SW 1271 (cell line): Measurements from ENCODE around the gene CDCA7.
A peak's percentile ranks its signal among the peaks of the same experiment; 100 is the strongest.
"Not testable (repeated sequence)": the region's sequence is repeated elsewhere in the genome, so short reads cannot be mapped to it uniquely, and the experiment has no call there.

Source experiments
- DNase-seq, 2 experiments: peaks; one replicate each; lab custom pipeline; 2025; lab: John Stamatoyannopoulos, UW

CDCA7 gene

GRCh38 chr2:173354582-173355131, at the start of gene CDCA7:
Gene CDCA7 (plus strand): TSS chr2:173354872. CDS start chr2:173354964, 92 bp downstream.
- peak; percentile 21 to 83 for DNase-seq

- DNase-seq, result no peak
These were observed 49.4 kb upstream of the CDCA7 start for GRCh38 chr2:173305303-173305702.

DNA sequence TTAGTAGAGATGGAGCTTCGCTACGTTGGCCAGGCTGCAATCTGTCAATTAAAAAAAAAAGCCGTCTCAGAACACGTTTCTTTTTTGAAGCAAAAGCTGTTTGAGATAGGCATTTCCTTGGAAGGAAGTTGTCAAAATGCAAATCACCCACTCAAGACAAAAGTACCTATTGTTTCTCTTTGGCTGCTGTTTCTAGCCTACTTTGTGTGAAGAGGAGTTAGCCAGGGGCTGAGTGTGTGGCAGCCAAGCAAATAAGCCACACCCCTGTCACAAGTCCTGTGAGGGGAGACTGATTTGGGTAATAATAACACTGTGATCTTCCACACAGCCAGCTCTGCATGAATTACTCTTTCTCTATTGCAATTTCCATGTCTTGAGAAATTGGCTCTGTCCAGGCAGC, 47.4 kb upstream of the CDCA7 start:
- DNase-seq, result no peak

- DNase-seq, result not testable (repeated sequence)
These were observed 45.3 kb upstream of the CDCA7 start for GRCh38 chr2:173309370-173309769.

GRCh38 chr2:173311844-173312606, 42.6 kb upstream of the CDCA7 start:
- DNase-seq, result no peak

DNA sequence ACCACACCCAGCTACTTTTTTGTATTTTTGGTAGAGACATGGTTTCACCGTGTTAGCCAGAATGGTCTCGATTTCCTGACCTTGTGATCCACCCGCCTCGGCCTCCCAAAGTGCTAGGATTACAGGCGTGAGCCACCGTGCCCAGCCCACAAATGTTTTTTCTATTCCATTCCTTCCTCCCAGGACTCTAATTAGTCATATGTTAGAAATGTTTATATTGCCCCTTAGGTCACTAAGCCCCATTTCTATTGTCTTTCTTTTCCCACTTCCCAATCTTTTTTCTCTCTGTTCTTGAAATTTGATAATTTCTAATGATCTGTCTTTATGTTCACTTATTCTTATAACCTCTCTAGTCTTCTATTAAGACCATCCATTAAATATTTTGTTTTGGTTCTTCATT, 31.3 kb upstream of the CDCA7 start:
- DNase-seq, result no peak

DNA sequence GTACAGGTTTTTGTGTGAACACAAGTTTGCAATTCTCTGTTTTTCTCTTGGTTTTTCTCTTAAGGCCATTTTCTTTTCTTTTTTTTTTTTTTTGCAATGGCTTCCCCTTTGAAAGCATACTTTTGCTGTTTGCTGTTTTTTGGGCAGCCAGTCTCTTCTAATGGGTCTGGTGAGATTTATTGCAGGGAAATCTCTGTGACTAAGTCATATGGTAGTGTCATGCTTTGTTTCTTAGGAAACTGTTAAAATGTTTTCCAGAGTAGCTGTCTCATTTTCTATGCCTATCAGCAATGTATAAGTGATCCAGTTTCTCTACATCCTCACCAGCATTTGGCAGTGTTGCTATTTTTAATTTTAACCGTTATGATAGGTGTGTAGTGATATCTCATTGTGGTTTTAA, 27.9 kb upstream of the CDCA7 start:
- DNase-seq, result no peak

GRCh38 chr2:173327421-173327820, 27.3 kb upstream of the CDCA7 start:
- no peak for DNase-seq

GRCh38 chr2:173333003-173333402, 21.7 kb upstream of the CDCA7 start:
- DNase-seq, result not testable (repeated sequence)

DNA sequence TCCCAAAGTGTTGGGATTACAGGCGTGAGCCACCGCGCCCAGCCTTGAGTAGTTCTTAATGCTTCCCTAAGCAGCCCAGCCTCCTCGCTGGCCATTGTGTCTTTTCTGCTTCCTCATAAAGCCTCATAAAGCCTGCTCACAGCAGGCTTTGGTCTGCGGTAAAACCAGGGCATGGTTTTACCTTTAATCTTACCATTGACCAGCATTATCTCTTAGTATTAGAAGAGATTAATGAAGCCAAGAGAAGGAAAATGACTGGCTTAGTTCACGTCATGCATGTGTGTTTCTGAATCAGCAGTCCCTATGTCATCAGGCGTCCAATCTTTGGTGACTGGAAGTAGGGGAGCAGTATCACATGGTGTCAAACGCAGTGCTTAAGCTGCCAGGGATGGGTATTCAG, 14.9 kb upstream of the CDCA7 start:
- no peak for DNase-seq

- DNase-seq, result no peak
These were observed 10.8 kb upstream of the CDCA7 start for GRCh38 chr2:173343921-173344320.

DNA sequence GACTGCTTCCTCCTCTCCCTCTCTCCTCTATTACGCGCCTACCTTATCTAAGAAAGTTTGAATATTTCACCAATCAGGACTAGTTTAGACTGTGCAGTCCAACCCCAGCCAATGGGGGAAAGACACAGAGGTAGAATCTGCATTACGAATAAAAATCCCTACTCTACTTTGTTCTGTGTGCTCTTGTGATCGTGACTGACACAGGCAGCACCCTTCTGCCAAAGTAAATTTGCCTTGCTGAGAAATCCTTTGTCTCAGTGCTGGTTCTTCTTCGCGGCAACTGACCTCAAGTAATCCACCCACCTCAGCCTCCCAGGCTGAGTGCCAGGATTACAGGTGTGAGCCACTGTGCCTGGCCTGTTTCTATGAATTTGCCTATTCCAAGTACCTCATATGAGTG, 8.6 kb upstream of the CDCA7 start:
- DNase-seq, result no peak

DNA sequence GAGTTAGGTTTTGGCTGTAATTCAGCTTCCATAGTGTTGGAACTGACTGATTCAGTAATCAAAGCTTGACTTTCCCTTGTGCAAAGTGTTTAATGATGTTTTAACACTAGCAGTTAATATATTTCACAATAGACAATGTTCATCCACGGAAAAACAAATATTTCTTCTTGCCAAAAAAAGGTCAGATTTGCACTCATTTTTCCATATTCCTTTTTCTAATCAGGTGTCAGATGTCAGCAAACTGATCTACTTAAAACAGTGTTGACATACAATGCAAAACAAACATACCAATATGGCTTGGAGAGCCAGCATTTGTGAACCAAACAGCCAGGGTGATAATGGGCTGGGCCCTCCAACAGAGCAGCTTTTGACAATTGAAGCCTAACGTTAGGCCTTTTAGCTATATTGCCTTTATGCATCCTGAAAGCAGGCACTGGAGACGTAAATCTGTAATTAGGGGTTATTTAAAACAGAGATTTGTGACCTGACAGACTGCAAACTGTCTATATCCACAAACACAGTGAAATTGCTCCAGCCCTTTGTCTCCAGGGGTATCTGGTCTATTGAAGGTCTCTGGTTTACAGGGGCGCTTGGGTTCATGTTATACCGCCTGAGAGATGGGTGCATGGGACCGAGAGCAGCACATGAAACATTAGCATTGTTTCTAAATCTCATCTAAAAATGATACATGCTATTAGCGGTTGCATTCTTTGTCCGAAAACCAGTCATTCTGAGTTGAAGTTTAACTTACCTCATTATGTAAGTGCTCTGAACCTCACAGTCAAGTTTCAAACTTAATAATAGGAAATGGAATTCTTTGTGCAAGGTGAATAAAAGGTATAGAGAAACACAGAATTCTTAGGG, 7.1 kb upstream of the CDCA7 start:
- DNase-seq, result no peak

- DNase-seq, result no peak
These were observed 5.4 kb upstream of the CDCA7 start for GRCh38 chr2:173349287-173349686.

DNA sequence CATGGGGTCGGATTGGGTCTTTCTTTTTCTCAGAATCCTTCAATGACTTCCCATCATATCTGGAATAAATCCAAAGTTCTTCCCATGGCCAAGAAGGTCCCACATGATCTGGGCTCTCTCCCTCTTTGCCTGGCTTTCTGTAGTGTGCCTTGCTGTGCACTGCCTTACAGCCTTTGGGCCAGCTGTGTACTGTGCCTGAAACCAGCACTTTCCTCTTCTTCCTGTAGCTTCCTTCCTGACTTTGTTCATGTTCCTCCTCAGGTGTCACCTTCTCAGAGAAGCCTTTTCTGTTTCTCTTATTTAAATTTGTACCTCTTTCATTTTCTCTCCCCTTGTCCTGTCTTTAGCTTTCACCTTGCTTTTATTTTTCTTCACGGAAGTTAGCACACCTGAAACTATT, 4.3 kb upstream of the CDCA7 start:
- DNase-seq, result no peak

- DNase-seq, result no peak
These were observed 2.8 kb upstream of the CDCA7 start for GRCh38 chr2:173351879-173352278.

GRCh38 chr2:173353556-173353955, 1.1 kb upstream of the CDCA7 start:
- no peak for DNase-seq

- peak in 1 of 2 experiments; percentile 54 for DNase-seq
These were observed 545 bp upstream of the CDCA7 start for GRCh38 chr2:173354073-173354581.

DNA sequence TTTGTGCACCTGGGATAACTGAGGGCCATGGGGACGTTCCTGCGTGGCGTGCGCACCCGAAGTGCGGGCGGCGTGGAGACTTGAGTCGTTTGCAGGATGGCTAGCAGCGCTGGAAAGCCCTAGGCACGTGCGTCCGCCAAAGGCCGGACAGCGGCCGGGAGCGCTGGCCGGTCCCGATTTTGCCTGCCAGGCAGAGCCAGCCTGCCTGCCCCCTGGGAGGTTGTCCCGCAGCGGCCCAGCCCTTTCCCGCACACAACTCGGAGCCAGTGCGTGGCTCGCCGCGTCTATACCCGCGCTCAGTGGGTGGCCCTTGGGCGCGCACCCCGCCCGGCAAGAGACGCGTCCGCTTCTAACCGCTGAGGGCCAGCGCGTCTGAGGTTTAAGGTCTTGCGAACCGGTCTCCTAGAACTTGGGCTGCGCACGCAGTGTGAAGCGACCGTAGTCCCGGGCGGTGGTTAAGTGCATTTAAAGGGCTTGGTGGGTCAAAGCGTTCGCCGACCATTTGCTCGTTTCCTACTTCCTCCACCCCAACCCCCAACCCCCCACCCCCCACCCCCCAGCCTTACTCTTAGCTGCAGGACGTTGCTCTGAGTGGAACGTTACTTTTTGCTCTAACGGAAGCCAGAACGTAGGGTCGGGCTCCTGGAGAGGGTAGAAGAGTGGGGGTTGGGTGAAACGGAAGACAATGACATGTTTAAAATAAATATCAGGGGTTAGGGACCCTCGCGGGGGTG, 627 bp downstream of the CDCA7 start:
- DNase-seq, result peak in 1 of 2 experiments; percentile 54

DNA sequence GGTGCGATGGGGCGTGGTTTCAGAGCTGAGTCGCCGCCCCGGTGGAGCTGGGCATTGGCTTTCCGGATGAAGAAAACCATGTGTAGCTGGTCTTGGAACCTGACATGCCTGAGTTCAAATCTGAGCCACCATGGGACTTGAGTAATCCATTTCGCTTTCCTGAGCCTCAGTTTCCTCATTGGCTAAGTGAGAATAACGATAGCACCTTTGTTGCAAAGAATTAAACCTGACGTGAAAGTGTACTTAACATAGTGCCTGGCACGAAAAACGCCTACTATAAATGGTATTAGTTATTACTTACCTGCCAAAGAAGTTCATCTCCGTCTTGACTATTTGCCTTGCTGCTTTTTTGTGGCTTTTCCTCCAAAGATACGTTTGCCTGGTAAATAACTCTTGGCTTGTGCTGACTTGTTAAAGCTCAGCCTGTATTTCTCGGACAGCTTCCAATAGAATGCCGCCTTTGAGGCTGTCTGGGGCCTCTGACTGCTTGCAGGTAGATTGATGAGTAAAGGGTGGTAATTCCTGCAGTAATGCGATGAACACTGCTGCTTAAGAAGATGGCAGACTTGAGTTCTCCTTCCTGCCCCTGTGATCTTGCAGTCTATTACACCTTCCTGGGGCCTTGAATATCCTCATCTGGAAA, 1.3 kb downstream of the CDCA7 start:
- DNase-seq, result peak in 1 of 2 experiments; percentile 25

DNA sequence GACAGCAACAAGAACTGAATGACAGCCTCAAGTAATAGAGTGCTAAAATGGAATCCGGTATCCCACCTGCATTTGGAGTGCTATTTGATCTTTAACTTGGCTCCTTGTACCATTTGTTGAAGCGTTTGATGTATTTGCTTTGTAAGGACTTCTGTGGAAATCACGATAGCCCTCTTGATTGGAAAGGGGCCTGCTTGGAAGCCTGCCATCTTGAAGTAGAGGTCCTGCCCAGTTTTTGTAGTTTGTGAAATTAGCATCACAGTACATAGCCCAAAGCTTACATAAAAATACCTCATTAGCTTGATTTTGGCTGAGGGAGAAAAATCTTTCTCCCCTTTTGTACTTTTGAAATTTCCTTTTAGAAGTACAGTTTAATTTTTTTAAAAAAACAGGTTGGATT, 2.7 kb downstream of the CDCA7 start:
- no peak for DNase-seq
